Thymus (tissue), 11 donors: ENCODE measurements around the gene COL4A2. TPM values are rescaled to one million over a fixed set of nuclear protein-coding genes. Genes with fewer than 3 reads are reported as not detected.
"Not testable (repeated sequence)": the region's sequence is repeated elsewhere in the genome, so short reads cannot be mapped to it uniquely, and the experiment has no call there.

ENCODE experiments used
- DNase-seq, 9 donors: peaks; one replicate each; pipeline ENCODE4 v3.0.0-alpha.2; 2013; ENCODE audit warnings: low spot score in 9 of 9, low read depth in 6 of 9, missing footprints in 1 of 9
- H3K27ac ChIP-seq, 2 donors: one replicate each; pipeline ENCODE4 v1.5.1; 2013; ENCODE audit warnings: control low read depth in 1 of 2, low read depth in 1 of 2, low read length in 1 of 2, mild to moderate bottlenecking in 1 of 2, moderate library complexity in 1 of 2
- H3K27me3 ChIP-seq, 2 donors: one replicate each; pipeline ENCODE4 v1.5.1; 2013; ENCODE audit warnings: low read length in 1 of 2; ENCODE audit not compliant: control insufficient read depth in 2 of 2, insufficient read depth in 1 of 2
- H3K36me3 ChIP-seq, 2 donors: one replicate each; pipeline ENCODE4 v1.5.1; 2013; ENCODE audit warnings: low read length in 1 of 2, mild to moderate bottlenecking in 1 of 2, moderate library complexity in 1 of 2; ENCODE audit not compliant: control insufficient read depth in 2 of 2, insufficient read depth in 2 of 2
- H3K4me1 ChIP-seq, 2 donors: one replicate each; pipeline ENCODE4 v1.5.1; 2013; ENCODE audit warnings: low read length in 2 of 2; ENCODE audit not compliant: control insufficient read depth in 2 of 2, insufficient read depth in 2 of 2
- H3K4me3 ChIP-seq, 2 donors: one replicate each; pipeline ENCODE4 v1.5.1; 2013; ENCODE audit warnings: low read length in 2 of 2, control low read depth in 1 of 2, mild to moderate bottlenecking in 1 of 2
- H3K9me3 ChIP-seq, 2 donors: one replicate each; pipeline ENCODE4 v1.5.1; 2013; ENCODE audit warnings: low read length in 1 of 2, mild to moderate bottlenecking in 1 of 2; ENCODE audit not compliant: control insufficient read depth in 2 of 2, insufficient read depth in 1 of 2
- WGBS: extraction: QIAGEN DNeasy Blood & Tissue Kit; methylation state at CpG from one replicate; pipeline ENCODE4 v1.1.7; 2013; 5-methylcytosine and 5-hydroxymethylcytosine counted together
- polyA plus RNA-seq: library from polyadenylated mRNA; stranded (reverse); fragments of 200-250 nt; gene quantifications from one replicate; pipeline ENCODE4 v1.2.3, GENCODE V29; 2013
- total RNA-seq: library from RNA; stranded (reverse); fragments of 120-200 nt; gene quantifications from one replicate; pipeline ENCODE4 v1.2.4, GENCODE V29; 2013
- donor health status: healthy.

COL4A2 gene
- total and polyA plus RNA-seq, 2 donors: 47.2 to 63.1 TPM

- no peaks in the 10 kb centered on the region for H3K36me3 ChIP-seq
- WGBS: 94% methylated on average over 18 of the region's 18 CpGs
- no peak for DNase-seq
Measured at GRCh38 chr13:110484290-110485048, 177.4 kb downstream of the COL4A2 start.

GRCh38 chr13:110485604-110486003, 178.5 kb downstream of the COL4A2 start:
- 77% methylated on average over 9 of the region's 9 CpGs for WGBS
- no peaks in the 10 kb centered on the region for H3K27me3 ChIP-seq
- H3K27ac ChIP-seq: no peak overlapping the region
- H3K4me1 ChIP-seq: no peaks in the 10 kb centered on the region
- H3K9me3 ChIP-seq: no peaks in the 10 kb centered on the region
- DNase-seq: no peak
- no peak overlapping the region for H3K4me3 ChIP-seq
- no peaks in the 10 kb centered on the region for H3K36me3 ChIP-seq

More at GRCh38 chr13:110484290-110485048, 177.4 kb downstream of the COL4A2 start:
- no peak overlapping the region for H3K4me3 ChIP-seq
- no peaks in the 10 kb centered on the region for H3K4me1 ChIP-seq
- no peak overlapping the region for H3K27ac ChIP-seq
- H3K9me3 ChIP-seq: no peaks in the 10 kb centered on the region
- H3K27me3 ChIP-seq: no peaks in the 10 kb centered on the region

- H3K27ac ChIP-seq: no peak overlapping the region
- no peak overlapping the region for H3K4me3 ChIP-seq
- no peaks in the 10 kb centered on the region for H3K27me3 ChIP-seq
- no peaks in the 10 kb centered on the region for H3K36me3 ChIP-seq
- 95% methylated on average over 15 of the region's 15 CpGs for WGBS
- DNase-seq: no peak
- no peaks in the 10 kb centered on the region for H3K9me3 ChIP-seq
- no peaks in the 10 kb centered on the region for H3K4me1 ChIP-seq
Measured at GRCh38 chr13:110486061-110486715, 179.1 kb downstream of the COL4A2 start.

- not testable (repeated sequence) for H3K27me3 ChIP-seq, DNase-seq, H3K4me3 ChIP-seq, H3K27ac ChIP-seq, H3K4me1 ChIP-seq, H3K9me3 ChIP-seq, H3K36me3 ChIP-seq
- WGBS: 95% methylated on average over 3 of the region's 3 CpGs
Measured at GRCh38 chr13:110486880-110487279, 179.8 kb downstream of the COL4A2 start.

GRCh38 chr13:110490009-110490770, 183.1 kb downstream of the COL4A2 start:
- Histone ChIP-seq H3K9me3 (no peaks in the 10 kb centered on the region), H3K36me3 (no peaks in the 10 kb centered on the region), H3K4me1 (no peaks in the 10 kb centered on the region), H3K4me3 (no peak overlapping the region), H3K27ac (no peak overlapping the region), H3K27me3 (no peaks in the 10 kb centered on the region)
- WGBS: 96% methylated on average over 24 of the region's 24 CpGs
- no peak for DNase-seq

- 95% methylated on average over 24 of the region's 24 CpGs for WGBS
- no peak overlapping the region for H3K4me3 ChIP-seq
- DNase-seq: no peak
- no peak overlapping the region for H3K27ac ChIP-seq
- H3K36me3 ChIP-seq: no peaks in the 10 kb centered on the region
- no peaks in the 10 kb centered on the region for H3K4me1 ChIP-seq
- H3K9me3 ChIP-seq: no peaks in the 10 kb centered on the region
- H3K27me3 ChIP-seq: no peaks in the 10 kb centered on the region
Measured at GRCh38 chr13:110491869-110492678, 185.0 kb downstream of the COL4A2 start.

- no peak for DNase-seq
- no peak overlapping the region for H3K4me3 ChIP-seq
- H3K27ac ChIP-seq: no peak overlapping the region
- 93% methylated on average over 30 of the region's 30 CpGs for WGBS
- no peaks in the 10 kb centered on the region for H3K4me1 ChIP-seq
- no peaks in the 10 kb centered on the region for H3K9me3 ChIP-seq
- no peaks in the 10 kb centered on the region for H3K27me3 ChIP-seq
- no peaks in the 10 kb centered on the region for H3K36me3 ChIP-seq
Measured at GRCh38 chr13:110492679-110493593, 185.9 kb downstream of the COL4A2 start.

GRCh38 chr13:110493613-110494012, 186.5 kb downstream of the COL4A2 start:
- Histone ChIP-seq H3K4me1 (no peaks in the 10 kb centered on the region), H3K4me3 (no peak overlapping the region), H3K36me3 (no peaks in the 10 kb centered on the region), H3K27me3 (no peaks in the 10 kb centered on the region), H3K9me3 (no peaks in the 10 kb centered on the region), H3K27ac (no peak overlapping the region)
- WGBS: 97% methylated on average over 9 of the region's 9 CpGs
- DNase-seq: no peak
